Hippocampal formation (tissue), 2 donors: ENCODE measurements around the gene DRD2.

Source experiments
- DNase-seq, 2 donors: peaks; one replicate each; lab custom pipeline; 2025; lab: John Stamatoyannopoulos, UW

Gene DRD2

DNA sequence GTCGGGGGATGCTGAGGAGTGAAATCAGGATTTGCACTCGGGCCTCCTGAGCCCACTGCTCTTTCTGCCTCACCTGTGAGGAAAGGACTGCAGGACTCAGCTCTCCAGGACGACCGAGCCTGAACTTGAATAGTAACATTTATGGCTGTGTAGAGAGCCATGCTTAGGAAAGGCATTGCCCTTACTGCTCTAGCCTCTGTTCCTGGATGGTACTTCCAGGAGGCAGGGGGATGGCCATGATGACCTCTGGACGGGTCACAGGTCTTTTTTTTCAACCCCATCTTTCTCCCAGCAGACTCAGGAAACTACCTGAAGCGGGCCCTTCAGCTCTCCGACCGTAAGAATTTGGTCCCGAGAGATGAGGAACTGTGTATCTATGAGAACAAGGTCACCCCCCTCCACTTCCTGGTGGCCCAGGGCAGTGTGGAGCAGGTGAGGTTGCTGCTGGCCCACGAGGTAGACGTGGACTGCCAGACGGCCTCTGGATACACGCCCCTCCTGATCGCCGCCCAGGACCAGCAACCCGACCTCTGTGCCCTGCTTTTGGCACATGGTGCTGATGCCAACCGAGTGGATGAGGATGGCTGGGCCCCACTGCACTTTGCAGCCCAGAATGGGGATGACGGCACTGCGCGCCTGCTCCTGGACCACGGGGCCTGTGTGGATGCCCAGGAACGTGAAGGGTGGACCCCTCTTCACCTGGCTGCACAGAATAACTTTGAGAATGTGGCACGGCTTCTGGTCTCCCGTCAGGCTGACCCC is 76.3 kb downstream of the DRD2 start:
- DNase-seq: no peak

GRCh38 chr11:113397821-113398220 is 77.4 kb downstream of the DRD2 start:
- DNase-seq: no peak

GRCh38 chr11:113397212-113397611 is 78.0 kb downstream of the DRD2 start:
- no peak for DNase-seq

DNA sequence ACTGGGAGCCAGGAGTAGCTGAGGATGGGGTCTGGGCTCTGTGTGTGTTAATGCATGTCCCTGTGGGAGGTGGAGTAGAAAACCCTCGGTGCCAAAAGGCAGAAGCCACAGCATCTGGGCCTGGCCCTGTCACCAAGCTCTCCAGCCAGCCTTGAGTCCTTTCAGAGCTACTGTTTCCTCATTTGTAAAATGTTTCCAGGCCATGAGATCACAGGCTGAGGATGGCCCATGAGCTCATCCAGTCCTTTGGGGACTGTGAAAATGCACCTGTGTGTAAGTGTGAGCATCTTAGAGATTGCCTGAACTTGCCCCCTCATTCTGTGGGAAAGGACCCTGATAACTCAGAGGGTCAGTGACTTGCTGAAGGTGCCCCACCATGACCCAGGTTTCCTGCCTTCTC is 78.5 kb downstream of the DRD2 start:
- no peak for DNase-seq

DNA sequence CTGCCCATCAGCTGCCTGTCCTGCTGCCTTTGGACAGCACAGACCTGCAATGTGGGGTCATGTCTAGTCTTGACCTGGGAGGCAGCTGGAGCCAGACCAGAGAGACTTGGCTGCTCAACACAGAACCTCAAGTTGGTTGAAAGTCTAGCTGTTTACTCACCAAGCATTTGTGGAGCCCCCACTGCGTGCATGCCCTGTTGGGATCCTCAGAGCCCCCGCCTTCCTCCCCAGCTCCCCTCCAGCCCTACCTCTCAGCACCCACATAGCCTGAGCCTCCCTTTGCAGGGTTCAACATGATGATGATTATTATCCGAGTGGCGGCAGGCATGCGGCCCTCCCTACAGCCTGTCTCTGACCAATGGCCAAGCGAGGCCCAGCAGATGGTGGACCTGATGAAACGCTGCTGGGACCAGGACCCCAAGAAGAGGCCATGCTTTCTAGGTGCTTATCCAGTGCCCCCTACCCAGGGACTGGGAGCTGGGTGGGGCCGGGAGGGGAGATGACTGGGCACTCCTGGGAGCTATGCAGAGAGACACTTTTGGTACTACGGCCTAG is 79.3 kb downstream of the DRD2 start:
- no peak for DNase-seq

DNA sequence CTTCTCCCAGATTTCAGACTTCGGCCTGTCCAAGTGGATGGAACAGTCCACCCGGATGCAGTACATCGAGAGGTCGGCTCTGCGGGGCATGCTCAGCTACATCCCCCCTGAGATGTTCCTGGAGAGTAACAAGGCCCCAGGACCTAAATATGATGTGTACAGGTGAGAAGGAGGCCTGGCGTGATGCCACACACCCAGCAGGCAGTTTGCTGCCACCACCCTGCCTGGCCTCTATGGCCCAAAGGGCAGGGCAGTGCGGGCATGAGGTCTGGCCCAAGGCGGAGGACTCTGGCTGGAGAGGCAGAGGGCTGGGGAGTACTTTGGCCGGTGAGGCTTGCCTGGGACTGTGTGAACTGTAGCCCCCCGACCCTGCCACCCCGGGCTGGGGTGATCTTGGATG is 80.3 kb downstream of the DRD2 start:
- DNase-seq: no peak

DNA sequence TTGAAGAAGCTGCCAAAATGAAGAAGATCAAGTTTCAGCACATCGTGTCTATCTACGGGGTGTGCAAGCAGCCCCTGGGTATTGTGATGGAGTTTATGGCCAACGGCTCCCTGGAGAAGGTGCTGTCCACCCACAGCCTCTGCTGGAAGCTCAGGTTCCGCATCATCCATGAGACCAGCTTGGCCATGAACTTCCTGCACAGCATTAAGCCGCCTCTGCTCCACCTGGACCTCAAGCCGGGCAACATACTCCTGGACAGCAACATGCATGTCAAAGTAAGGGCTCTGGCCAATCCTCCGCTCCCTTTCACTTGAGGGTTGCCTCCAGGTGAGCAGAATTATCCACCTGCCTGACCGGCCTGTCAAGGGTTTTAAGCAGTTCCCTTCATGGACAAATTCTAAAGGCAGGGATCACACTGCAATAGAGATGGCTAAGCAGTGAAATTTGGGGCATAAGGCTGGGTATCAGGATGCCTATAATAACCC is 81.7 kb downstream of the DRD2 start:
- no peak for DNase-seq

GRCh38 chr11:113392236-113392921 is 82.8 kb downstream of the DRD2 start:
- no peak for DNase-seq

DNA sequence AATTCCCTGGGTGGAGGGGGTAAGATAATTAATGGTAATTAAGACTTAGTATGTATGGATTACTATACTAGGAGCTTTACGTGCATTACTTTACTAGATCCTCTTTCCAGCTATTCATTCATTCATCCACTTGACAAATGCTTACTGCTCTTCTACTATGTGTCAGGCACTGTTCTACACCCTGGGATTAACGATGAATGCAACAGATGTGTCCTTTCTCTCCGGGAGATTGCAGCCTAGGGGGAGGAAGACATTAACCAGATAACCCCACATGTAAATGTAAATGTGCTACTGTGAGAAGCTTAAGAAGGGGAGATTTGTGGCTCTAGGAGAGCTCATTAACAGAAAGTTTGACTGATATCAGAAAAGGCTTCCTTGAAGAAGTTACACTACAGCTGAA is 85.9 kb downstream of the DRD2 start:
- no peak for DNase-seq

DNA sequence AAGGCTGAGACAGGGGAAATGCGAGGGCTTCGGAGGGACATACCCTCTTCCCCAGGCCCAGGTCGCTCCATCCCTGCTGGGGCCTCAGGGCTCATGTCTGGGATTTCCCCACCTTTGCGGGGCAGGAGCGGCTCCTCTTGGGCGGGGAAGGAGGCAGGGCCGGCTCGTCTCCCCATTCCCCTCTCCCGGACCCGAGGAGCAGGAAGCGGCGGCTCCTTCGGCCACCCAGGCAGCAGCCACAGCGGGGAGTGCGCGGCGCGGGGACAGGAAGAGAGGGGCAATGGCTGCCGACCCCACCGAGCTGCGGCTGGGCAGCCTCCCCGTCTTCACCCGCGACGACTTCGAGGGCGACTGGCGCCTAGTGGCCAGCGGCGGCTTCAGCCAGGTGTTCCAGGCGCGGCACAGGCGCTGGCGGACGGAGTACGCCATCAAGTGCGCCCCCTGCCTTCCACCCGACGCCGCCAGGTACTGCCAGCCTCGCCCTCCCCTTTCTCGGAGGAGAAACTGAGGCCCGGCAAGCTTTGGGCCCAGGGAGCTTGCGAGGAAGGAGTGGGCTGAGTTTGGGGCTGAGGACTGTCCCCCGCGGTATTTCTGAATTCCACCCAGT is 87.5 kb downstream of the DRD2 start, which contains the start of gene ANKK1:
Gene ANKK1 (plus strand): TSS at position 175 of the 607 bp plus-strand sequence. CDS start 106 bp downstream, at position 281.
- no peak for DNase-seq

GRCh38 chr11:113386866-113387265 is 88.3 kb downstream of the DRD2 start:
- DNase-seq: no peak

DNA sequence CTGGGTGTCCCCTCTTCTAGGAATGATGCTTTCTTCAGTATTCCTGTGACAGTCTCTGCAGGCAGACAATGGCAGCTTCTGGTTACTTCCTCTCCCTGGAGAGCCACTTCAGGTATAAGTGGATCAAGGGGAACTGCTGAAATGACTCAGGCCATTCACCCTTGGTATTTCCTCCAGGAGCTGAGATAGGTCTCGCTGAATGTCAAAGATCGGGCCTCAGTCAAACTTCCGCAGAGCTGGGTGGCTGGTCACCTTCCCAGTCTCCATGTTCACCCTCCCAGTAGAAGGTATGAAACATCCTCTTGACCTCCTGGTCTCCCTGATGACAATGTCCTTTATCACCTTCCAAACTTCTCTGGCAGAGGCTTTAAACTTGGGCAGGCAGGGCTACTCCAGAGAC is 89.4 kb downstream of the DRD2 start:
- no peak for DNase-seq

DNA sequence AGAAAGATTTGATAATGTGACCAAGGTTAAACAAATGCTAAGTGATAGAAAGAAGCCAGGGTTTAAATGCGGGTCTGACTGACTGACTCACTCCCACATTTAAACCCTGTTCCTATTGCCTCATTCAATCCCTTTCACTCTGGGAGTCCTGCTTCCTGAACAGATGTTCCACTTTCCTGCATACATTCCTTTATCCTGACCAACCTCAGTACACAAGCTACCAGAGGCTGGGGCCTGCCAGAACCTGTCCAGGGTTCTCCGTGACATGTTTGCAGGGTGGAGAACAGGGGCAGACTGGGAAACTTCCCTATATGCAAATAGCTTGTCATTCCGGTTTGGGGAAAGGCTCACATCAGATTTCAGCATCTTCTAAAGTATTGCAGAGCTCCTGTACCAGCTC is 90.6 kb downstream of the DRD2 start:
- DNase-seq: no peak

GRCh38 chr11:113382121-113382520 is 93.1 kb downstream of the DRD2 start:
- no peak for DNase-seq

DNA sequence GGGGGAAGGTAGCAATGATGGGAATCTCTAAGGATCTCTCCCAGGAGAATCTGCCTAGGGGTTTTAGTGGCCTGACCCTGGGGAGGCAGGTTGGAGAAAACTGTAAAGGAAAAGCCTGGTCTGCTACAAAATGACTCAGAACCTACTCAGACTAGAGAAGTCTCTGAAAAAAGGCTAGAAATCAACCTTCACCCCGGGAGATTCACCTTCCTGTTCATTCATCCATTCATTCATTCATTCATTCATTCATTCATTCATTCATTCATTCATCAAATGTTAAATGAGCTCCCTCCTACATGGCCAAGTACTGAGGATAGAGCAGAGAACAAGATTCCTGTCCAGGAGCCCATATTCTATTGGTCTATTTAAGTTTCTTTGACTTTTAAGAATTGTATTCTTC is 96.5 kb downstream of the DRD2 start:
- no peak for DNase-seq

- peak in 1 of 2 donors; percentile 4 for DNase-seq
Observed at GRCh38 chr11:113377681-113378412, 97.4 kb downstream of the DRD2 start.

DNA sequence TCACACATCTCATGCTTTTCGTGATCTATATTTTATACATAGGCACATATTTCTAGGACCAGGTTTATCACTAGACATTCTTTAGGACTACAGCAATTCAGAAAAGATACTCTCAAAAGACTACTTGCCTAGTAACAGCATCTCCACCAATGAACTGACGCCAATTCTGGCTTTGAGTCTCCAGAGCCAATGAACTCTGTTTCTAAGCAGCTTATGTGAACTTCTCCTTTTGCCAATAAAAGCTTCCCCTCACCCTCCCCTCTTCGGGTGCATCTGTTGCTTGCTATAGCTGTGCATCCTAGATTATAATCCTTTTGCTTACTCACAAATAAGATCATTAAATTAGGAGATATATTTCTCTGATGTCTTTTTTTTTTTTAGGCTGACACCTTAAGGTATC is 99.0 kb downstream of the DRD2 start:
- DNase-seq: peak in 1 of 2 donors; percentile 9

DNA sequence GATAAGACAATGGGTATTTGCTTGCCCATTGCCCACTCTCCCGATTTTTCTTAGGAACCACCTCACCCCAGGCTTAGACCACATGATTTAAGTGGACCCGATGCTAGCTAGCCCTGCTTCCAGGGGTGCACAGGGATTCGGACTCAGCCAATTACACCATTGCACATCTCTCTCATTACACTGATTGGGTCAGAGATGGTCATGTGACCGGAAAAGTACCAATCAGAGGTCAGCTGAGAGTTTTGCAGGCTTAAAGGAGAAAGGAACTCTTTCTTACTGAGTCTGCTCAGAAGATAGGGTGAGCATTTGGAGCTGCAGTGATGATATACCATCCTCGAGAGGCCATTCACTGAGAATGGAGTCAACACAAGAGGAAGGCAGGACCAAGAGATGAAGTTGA is 99.8 kb downstream of the DRD2 start:
- DNase-seq: no peak

GRCh38 chr11:113373981-113374560 is 101.1 kb downstream of the DRD2 start:
- no peak for DNase-seq

- no peak for DNase-seq
Observed at GRCh38 chr11:113373306-113373705, 101.9 kb downstream of the DRD2 start.

- DNase-seq: no peak
Observed at GRCh38 chr11:113372309-113372708, 102.9 kb downstream of the DRD2 start.

GRCh38 chr11:113370634-113371033 is 104.6 kb downstream of the DRD2 start:
- no peak for DNase-seq
